GM21447 (cell line): Measurements from ENCODE around the gene MCRIP2.
"Not testable (repeated sequence)": the region's sequence is repeated elsewhere in the genome, so short reads cannot be mapped to it uniquely, and the experiment has no call there.

Experiments used
- ATAC-seq: cut with Tn5 transposase; IDR thresholded peaks from one replicate; pipeline ENCODE4 v1.9.1; 2021; ENCODE audit not compliant: unreplicated experiment

MCRIP2 gene

GRCh38 chr16:641326-642188, at the start of gene MCRIP2:
TSS of gene MCRIP2 (plus strand) at chr16:641828. CDS start at chr16:641992, 164 bp downstream.
- peak; percentile 60 for ATAC-seq

- no peak for ATAC-seq
These were observed 49.6 kb upstream of the MCRIP2 start for GRCh38 chr16:591892-592517.

GRCh38 chr16:592518-593306, 48.9 kb upstream of the MCRIP2 start:
- ATAC-seq: no peak

DNA sequence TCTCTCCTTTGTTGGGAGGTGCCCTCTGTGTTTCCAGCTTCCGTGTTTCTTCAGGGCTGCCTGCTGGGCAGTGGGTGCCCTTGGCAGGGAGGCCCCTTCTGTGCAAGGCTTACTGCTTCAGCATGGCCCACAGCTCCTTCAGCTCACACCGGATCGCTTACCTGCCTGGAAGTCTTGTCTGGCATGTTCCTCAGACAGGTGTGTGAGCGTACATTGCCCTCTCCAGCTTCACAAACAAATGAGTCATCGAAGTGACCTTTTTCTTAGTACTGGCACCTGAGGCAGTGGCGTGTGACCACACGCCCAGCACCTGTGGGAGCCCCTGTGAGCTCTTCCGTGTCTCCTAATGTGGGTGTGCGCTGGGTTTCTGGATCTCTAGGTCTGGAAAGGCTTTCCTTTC, 48.2 kb upstream of the MCRIP2 start:
- no peak for ATAC-seq

DNA sequence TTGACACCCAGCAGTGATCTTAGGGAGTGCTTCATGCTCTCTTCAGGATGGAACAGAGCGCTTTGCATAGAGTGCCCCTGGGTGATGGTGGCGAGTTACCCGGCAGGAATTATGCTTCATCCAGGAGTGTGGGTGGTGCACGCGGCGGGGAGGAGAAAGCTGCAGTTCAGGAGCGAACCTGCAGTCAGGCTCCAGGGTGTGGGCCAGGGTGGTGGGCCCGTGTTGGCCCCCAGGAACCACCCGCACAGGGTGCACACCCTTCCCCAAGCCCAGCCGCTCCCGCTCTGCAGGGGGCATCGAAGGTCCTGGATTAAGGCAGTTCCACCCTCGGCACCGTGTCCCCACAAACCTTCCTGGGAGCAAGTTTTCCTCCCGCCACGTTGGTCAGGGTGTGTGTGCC, 47.8 kb upstream of the MCRIP2 start:
- ATAC-seq: no peak

DNA sequence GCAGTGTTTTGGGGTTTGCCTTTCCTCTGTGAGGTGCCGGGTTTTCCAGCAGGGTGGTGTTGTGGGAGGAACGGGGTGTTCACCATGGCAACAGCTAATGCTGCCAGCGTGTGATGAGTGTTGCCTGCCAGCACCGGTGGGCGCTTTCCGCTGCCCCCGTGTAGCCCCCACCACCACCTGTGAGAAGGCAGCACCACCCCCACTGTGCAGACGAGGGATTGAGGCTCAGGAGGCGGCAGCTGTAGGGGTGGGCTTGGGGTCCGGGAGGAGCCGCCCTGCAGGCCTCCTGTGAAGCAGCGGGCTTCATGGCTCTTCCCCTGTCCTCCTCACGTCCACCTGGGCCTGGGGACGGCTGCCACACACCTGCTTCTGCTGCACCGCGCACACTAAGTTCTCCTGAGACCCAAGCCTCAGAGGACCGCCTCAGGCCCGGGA, 46.5 kb upstream of the MCRIP2 start:
- no peak for ATAC-seq

GRCh38 chr16:595942-596735, 45.5 kb upstream of the MCRIP2 start:
- ATAC-seq: no peak

DNA sequence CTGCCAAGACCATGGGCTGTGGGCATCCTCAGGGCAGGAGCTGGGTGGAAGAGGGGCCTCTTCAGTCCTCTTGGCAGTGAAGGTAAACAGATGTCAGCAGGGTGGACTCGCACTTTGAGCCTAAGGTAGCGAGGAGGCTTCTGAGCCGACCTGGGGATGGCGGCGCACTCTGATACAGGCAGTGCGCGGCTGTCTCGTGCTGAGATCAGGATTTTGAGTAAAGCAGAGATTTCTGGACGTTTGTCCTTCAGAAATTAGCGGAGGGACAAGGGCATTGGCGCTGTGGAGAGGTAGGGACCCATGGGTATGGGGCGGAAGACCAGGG, 44.9 kb upstream of the MCRIP2 start:
- ATAC-seq: no peak

- not testable (repeated sequence) for ATAC-seq
These were observed 44.0 kb upstream of the MCRIP2 start for GRCh38 chr16:597655-598054.

GRCh38 chr16:598823-599739, 42.5 kb upstream of the MCRIP2 start:
- ATAC-seq: no peak

DNA sequence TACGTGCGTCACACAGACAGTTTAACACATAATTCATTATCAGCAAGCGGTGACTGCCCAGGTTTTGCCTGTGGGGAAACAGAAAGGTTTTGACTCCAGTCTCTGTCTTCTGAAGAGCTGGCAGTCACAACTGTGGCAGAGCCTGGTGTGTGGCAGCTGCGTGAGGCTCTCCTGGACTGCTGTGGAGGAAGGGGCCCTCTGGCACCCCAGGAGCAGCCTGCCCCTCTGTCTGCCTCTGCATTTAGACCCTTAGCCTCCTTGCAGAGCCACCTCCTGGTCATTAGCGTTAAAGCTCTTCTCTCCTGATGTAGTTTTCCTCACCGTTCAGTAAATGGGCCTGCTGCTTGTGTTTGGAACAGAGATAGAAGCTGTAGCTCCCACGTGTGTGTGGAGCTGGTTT, 40.8 kb upstream of the MCRIP2 start:
- no peak for ATAC-seq

GRCh38 chr16:603933-604332, 37.7 kb upstream of the MCRIP2 start:
- ATAC-seq: no peak

DNA sequence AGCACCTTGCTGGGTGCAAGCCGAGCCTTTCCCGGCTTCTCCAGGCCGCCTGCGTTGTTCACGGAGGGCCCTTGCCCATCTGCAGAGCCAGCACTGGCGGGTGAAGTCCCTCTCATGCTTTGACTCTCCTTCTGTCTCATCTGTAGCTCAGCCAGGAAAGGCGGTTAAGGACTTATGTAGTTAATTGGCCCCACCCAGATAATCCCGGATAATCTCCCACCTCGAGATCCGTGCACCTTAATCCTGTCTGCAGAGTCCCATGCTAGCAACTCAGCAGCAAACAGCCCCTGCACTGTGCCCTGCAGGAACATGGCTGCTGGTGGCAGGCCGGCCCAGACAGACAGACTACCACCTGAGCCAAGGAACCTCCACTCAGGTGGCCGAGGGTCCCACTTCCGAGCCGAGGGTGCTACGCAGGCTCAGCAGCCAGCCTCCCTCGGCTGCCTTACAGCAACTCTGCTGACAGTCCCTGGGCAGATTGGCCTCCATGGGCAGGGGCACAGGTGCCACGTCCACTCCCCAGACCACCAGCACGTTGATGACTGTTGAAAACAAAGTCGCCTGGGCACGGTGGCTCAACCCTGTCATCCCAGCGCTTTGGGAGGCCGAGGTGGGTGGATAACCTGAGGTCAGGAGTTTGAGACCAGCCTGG, 34.8 kb upstream of the MCRIP2 start:
- no peak for ATAC-seq

DNA sequence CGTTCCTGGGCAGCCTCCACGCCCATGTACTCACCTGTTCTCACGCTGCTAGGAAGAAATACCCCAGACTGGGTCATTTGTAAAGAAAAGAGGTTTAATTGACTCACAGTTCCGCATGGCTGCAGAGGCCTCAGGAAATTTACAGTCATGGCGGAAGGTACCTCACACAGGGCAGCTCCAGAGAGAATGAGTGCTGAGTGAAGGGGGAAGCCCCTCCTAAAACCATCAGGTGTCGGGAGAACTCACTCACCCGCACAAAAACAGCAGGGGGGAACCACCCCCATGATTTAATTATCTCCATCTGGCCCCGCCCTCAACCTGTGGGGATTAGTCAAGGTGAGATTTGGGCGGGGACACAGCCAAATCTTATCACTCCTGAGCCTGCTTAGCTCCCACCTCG, 33.6 kb upstream of the MCRIP2 start:
- ATAC-seq: no peak

GRCh38 chr16:609316-609715, 32.3 kb upstream of the MCRIP2 start:
- ATAC-seq: no peak

DNA sequence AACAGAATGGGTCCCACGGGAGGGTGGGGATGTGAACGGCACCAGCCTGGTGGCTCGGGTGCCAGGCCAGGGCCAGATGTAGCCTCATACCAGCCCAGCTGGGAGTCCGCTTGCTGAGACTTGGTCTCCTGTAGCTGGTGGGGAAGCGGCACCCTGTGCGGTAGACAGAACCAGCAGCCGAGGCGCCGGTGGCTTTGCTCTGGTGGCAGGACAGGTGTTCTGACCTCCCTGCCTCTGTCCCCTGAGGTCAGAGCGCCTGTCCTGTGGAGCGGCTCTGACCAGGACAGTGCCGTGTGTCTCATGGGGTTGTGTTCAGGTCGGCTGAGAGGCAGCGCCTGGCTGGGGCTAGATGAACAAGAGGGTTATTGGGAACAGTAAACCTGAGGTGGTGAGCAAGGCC, 31.6 kb upstream of the MCRIP2 start:
- no peak for ATAC-seq

GRCh38 chr16:610513-611381, 30.9 kb upstream of the MCRIP2 start:
- ATAC-seq: no peak

DNA sequence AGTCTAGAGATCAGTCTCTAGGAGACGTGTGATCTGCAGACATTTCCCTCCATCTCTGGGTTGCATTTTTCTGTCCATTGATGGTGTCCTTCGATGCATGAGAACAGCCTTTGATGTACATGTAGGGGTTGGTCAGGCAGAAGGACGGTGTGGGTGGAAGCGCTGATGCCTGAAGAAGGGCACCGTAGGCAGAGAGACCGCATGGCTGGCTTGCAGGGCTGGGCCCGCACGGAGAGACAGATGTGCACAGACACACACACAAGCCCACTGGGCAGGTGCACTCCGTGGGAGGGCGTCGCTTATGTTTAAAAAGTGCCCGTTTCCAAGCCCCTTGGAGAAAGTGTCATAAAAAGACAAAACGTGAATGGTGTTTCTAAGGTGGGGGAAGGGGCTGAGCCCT, 26.5 kb upstream of the MCRIP2 start:
- no peak for ATAC-seq
